GM18520 (cell line): Measurements from ENCODE around the gene SH2B3.

Experiments used
- ATAC-seq: cut with Tn5 transposase; IDR thresholded peaks from one replicate; pipeline ENCODE4 v1.9.1; 2021; ENCODE audit not compliant: unreplicated experiment

SH2B3 gene

GRCh38 chr12:111427417-111428074 is 21.8 kb downstream of the SH2B3 start:
- no peak for ATAC-seq

DNA sequence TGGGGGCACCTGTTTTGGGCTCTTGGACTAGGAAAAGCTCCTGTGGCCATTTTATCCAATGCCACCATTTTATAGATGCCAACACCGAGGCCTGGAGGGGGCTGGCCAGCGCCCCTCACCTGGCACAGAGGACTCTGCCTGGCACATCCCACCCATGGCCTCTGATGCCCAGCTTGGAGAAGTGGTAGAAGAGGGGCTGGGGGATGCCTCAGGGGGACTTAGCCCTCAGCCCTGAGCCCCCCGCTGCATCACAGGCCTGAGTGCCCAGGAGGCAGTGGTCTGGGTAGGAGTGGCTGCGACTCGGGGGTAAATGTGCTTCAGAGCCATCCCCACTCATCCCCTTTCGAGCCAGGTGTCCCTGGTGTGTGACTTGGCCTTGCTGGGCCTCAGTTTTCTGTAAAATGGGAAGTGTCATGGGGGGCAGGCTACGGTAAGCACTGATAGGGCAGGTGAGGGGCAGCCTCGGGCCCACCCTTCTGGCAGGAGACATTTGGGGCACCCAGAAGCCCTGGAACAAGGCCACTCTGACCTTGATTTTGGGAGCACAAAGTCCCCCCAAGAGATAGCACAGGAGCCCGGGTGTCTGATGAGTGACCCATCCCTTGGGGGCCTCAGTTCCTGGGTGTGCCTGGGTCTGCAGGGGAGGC is 22.5 kb downstream of the SH2B3 start:
- no peak for ATAC-seq

GRCh38 chr12:111428728-111429175 is 23.0 kb downstream of the SH2B3 start:
- ATAC-seq = no peak

- ATAC-seq = no peak
Measured at GRCh38 chr12:111429828-111430432, 24.2 kb downstream of the SH2B3 start.

DNA sequence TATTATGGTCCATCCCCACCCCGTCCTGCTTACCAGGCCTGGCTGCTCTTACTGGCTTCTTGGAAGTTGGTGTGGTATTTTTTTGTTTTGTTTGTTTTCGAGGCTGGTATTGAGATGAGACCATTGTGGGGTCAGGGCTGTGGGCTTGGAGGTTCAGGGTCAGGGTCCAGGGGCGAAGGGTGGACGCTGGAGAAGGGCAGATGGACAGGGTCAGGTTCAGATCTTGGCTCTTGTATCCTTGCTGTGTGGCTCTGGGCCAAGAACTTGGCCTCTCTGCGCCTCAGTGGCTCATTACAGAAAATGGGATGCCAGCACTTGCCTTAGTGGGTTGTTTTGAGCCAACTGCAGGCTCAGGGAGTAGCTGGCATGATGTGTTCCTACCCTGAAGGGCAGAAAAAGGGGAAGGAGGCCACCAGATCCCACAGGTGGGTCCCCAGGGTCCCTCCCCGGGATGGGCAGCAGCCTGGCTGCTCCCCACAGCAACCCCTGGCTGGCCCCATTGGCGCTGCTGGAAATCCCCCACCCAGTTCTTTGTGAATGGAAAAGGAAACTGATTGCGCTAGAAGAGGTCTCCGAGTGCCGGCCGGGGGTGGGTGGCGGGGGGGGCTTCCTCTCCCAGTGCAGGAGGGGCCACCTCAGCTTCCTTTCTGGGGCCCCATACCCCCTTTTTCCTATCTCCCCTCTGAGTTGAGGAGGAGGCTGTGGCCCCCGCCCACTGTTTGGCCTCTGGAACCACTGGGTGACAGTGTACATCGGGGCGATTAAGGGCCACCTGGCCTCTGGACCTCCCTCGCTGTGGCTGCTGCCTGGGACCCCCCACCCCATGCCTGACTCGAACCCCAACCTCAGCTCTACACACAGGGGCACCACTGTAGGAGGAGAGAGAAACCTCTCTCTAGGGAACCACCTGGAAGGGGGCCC is 25.0 kb downstream of the SH2B3 start:
- ATAC-seq = no peak

- ATAC-seq = no peak
Measured at GRCh38 chr12:111431772-111432171, 26.0 kb downstream of the SH2B3 start.

DNA sequence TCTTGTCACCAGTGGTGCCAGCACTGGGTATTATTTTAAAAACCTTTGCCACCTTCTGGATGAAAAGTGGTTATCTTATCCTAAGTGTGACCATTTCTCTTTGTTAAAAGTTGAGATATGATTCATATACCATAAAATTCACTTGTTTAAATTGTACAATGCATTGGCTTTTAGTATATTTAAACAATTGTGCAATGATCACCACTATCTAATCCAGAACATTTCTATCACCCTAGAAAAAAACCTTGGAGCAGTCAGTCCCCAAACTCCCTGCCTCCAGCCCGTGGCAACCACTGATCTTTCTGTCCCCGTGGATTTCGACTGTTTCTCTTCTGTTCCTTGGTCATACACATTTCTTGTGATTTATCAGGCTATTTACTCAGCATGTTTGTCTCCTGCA is 28.3 kb downstream of the SH2B3 start:
- ATAC-seq = no peak

GRCh38 chr12:111434680-111435338 is 29.1 kb downstream of the SH2B3 start:
- ATAC-seq = peak; percentile 74

- no peak for ATAC-seq
Measured at GRCh38 chr12:111435661-111436201, 30.0 kb downstream of the SH2B3 start.

DNA sequence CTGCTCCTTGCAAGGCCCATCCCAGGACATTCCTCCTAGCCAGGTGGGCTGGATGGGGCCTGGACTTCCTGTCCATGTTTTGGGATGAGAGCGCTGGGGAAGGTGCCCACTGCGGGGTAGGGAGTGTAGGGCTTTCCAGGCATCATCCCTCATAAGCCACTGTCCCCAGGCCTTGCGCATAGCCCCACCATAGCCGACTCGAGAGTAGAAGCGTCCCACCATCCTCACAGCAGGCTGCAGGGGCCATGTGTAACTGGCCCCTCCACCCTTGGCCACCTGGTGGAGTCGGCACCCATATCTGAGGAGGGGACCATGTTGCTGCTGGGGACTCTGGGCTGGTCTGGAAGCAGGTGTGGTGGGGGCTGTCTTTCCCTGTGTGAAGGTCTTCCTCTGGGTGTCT is 30.5 kb downstream of the SH2B3 start:
- no peak for ATAC-seq

DNA sequence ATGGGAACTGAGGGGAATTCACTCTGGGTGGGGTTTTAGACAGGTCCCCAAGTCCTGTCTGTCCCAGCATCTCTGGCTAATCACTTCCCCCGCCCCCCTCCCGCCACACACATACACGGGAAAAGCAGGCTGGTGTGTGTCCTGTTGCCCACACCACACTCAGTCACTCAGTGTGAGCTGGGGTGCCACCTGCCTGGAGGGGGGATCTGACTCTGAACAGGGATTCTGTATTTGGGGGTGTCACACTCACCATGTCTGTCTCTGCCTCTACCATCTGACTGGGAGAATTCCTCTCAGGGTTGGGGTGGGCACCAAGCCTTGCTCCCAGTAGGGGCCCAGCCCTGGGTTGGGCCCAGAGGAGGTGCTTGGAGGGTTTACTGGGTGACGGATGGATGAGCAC is 31.1 kb downstream of the SH2B3 start:
- no peak for ATAC-seq

DNA sequence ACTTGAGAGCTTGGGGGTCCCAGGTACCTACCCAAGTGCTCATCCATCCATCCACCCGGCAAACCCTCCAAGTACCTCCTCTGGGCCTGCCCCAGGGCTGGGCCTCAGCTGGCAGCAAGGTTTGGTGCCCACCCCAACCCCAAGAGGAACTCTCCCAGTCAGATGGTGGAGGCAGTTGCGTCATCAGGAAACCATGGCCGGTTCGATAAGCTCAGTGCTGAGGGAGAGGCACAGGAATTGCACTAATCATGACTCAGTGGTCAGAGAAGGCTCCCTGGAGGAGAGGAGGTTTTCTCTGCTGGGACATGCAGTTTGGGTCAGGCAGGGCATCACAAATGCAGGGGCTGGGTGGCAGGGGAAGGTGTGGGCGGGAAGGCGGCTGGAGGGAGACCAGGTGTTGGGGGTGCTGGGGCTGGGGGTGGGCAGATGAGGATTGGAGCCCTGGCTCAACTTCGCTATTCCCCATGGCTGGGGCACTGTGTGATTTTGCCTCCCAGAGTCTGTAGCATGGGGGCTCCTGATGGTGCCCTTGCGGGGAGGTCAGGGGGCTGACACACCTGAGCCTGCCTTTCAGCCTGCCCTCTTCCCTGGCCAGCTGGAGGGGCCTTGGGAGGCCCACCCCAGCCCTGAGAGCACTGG is 32.2 kb downstream of the SH2B3 start:
- ATAC-seq = no peak

- no peak for ATAC-seq
Measured at GRCh38 chr12:111438481-111438880, 32.8 kb downstream of the SH2B3 start.

GRCh38 chr12:111439657-111440151 is 34.0 kb downstream of the SH2B3 start:
- ATAC-seq = no peak

DNA sequence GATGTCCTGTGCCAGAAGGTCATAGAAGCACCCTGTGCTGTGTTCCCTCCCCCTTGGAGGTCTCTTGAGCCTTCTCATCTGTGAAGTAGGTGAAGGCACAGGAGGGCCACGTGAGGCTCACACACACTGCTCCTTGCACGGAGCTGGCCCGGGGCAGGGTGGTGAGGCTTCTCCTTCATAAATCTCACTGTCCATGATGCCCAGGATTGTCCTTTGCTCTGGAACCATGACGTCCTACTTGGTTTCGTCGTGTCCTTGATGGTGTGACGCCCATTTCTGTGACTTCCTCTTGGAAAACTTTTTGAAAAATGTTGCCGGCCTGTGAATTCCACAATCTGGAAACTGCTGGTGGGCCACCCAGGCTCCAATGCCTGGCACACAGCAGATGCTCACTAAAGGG is 34.4 kb downstream of the SH2B3 start:
- no peak for ATAC-seq

DNA sequence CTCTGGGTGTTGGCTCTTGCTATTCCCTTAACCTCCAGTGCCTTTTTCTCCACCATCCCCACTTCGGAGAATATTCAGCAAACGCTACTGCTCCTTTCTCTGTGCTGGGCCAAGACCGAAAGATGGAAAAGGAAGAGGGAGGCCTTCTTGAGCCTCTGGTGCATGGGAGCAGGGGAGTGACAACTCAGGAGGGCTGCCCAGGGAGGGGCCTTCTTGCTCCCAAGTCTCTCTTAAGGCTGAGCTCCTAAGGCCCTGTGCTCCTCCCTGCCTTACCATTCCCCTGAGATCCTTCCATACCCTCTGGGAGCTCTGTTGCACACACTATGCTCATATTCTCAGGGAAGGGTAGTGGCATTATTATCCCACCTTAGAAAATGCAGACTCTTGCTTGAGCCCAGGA is 34.9 kb downstream of the SH2B3 start:
- no peak for ATAC-seq

DNA sequence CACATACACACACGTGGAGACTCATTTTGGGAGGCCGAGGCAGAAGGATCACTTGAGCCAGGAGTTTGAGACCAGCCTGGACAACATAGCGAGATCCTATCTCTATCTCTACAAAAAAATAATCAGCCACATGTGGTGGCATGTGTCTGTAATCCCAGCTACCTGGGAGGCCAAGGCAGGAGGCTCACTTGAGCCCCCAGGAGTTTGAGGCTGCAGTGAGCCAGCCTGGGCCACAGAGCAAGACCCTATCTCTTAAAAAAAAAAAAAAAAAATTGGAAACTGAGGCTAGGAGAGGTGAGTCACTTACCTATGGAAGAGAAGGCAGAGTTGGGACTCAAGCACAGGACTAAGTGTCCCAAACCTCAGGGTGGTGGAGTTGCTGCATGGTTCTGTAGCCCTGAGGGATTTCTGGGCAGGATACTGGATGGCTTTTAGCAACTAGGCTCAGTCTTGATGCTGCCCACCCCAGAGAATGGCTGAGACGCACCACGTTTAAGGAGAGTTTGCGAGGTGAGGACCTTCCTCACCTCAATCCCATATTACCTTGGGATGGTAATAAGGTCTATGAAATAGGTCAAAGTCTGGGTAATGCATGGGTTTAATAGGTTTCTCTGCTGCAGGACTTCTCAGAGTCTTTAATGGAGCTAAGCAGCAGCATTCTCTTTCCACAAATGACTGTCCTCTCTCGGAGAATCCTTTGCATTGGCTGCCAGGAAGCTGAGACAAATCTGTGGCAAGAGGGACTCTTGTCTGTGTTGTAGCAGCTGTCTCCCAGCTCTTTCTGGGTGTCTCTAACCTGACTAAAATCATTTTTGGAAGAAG is 35.6 kb downstream of the SH2B3 start:
- ATAC-seq = no peak

- ATAC-seq = no peak
Measured at GRCh38 chr12:111442301-111443045, 36.8 kb downstream of the SH2B3 start.
